GM23338 (cell line): ENCODE measurements around the gene C20orf173. TPM values are rescaled to one million over a fixed set of nuclear protein-coding genes. Genes with fewer than 3 reads are reported as not detected.

ENCODE experiments used
- ATAC-seq: fragments of 200-7000 bp; cut with Tn5 transposase; 3 replicates; pipeline ENCODE4 v1.9.1; 2020
- DNase-seq: peaks from one replicate; pipeline ENCODE4 v3.0.0-alpha.2; 2015; ENCODE audit warnings: low spot score
- H2AFZ ChIP-seq: fragments of 200-600 bp; sonication (generic); 2 replicates; pipeline ENCODE4 v1.8.0; 2016; ENCODE audit warnings: antibody characterized with exemption, mild to moderate bottlenecking, moderate library complexity
- H3F3A ChIP-seq: fragments of 200-600 bp; sonication (generic); replicated peaks from 2 replicates; pipeline ENCODE4 v1.8.0; 2017; ENCODE audit warnings: antibody characterized with exemption, mixed run types, low read depth
- H3K27ac ChIP-seq: fragments of 200-600 bp; sonication (generic); 2 replicates; pipeline ENCODE4 v1.6.1; 2016; ENCODE audit warnings: low read depth
- H3K27me3 ChIP-seq: fragments of 200-600 bp; sonication (generic); 2 replicates; pipeline ENCODE4 v1.8.0; 2016; ENCODE audit warnings: mild to moderate bottlenecking, mixed run types, moderate library complexity; ENCODE audit not compliant: insufficient read depth
- H3K36me3 ChIP-seq: fragments of 200-600 bp; sonication (generic); 2 replicates; pipeline ENCODE4 v1.8.0; 2016; ENCODE audit warnings: mild to moderate bottlenecking; ENCODE audit not compliant: insufficient read depth
- H3K4me1 ChIP-seq: fragments of 200-600 bp; sonication (generic); 2 replicates; pipeline ENCODE4 v1.8.0; 2016; ENCODE audit warnings: mild to moderate bottlenecking, moderate library complexity; ENCODE audit not compliant: insufficient read depth
- H3K4me2 ChIP-seq: fragments of 200-600 bp; sonication (generic); 2 replicates; pipeline ENCODE4 v1.7.1; 2017; ENCODE audit warnings: mixed run types
- H3K4me3 ChIP-seq: fragments of 200-600 bp; sonication (generic); 2 replicates; pipeline ENCODE4 v1.6.1; 2016; ENCODE audit warnings: mixed run types
- H3K79me2 ChIP-seq: fragments of 200-600 bp; sonication (generic); replicated peaks from 2 replicates; pipeline ENCODE4 v1.8.0; 2017; ENCODE audit warnings: mild to moderate bottlenecking; ENCODE audit not compliant: insufficient read depth
- H3K9me2 ChIP-seq: fragments of 200-600 bp; sonication (generic); 2 replicates; pipeline ENCODE4 v1.8.0; 2017; ENCODE audit not compliant: insufficient read depth
- H4K20me1 ChIP-seq: fragments of 200-600 bp; sonication (generic); replicated peaks from 2 replicates; pipeline ENCODE4 v1.8.0; 2017; ENCODE audit warnings: mild to moderate bottlenecking; ENCODE audit not compliant: insufficient read depth
- H3K27ac Mint-ChIP-seq: 2 replicates; pipeline ENCODE4 v1.8.0; 2020; ENCODE audit warnings: inconsistent platforms, mild to moderate bottlenecking, moderate library complexity, mixed read lengths
- H3K27me3 Mint-ChIP-seq: 3 replicates; pipeline ENCODE4 v1.8.0; 2022; ENCODE audit warnings: low read depth, mild to moderate bottlenecking, moderate library complexity, mixed read lengths, inconsistent platforms; ENCODE audit not compliant: insufficient read depth, poor library complexity
- H3K36me3 Mint-ChIP-seq: 3 replicates; pipeline ENCODE4 v1.8.0; 2021; ENCODE audit warnings: low read depth, mild to moderate bottlenecking, inconsistent platforms, moderate library complexity, mixed read lengths
- H3K4me1 Mint-ChIP-seq: 3 replicates; pipeline ENCODE4 v1.8.0; 2020; ENCODE audit warnings: mild to moderate bottlenecking, inconsistent platforms, mixed read lengths
- H3K4me3 Mint-ChIP-seq: 3 replicates; pipeline ENCODE4 v1.8.0; 2021; ENCODE audit warnings: moderate library complexity, mild to moderate bottlenecking, inconsistent platforms, mixed read lengths
- H3K9me3 Mint-ChIP-seq: 3 replicates; pipeline ENCODE4 v1.8.0; 2020; ENCODE audit warnings: moderate library complexity, mild to moderate bottlenecking, inconsistent platforms, mixed read lengths
- CREB1 ChIP-seq: fragments of 250-450 bp; sonication (Bioruptor Pico); IDR thresholded peaks from 2 replicates; pipeline ENCODE4 v1.5.0; 2020; ENCODE audit warnings: low read depth, mild to moderate bottlenecking, moderate library complexity
- EZH2 ChIP-seq: fragments of 200-600 bp; sonication (generic); IDR thresholded peaks from one replicate; pipeline ENCODE4 v1.8.0; 2017; ENCODE audit warnings: antibody characterized with exemption, mild to moderate bottlenecking, low read depth; ENCODE audit not compliant: unreplicated experiment
- JUNB ChIP-seq: IDR thresholded peaks from one replicate; pipeline ENCODE4 v1.6.1; 2016; ENCODE audit warnings: antibody characterized with exemption; ENCODE audit not compliant: unreplicated experiment
- NANOG ChIP-seq: IDR thresholded peaks from 2 replicates; pipeline ENCODE4 v1.6.1; 2016; ENCODE audit warnings: antibody characterized with exemption, borderline replicate concordance
- POLR2AphosphoS5 ChIP-seq: IDR thresholded peaks from 2 replicates; pipeline ENCODE4 v1.6.1; 2016; ENCODE audit warnings: antibody characterized with exemption, low read depth
- REST ChIP-seq: IDR thresholded peaks from one replicate; pipeline ENCODE4 v1.6.1; 2018; ENCODE audit warnings: antibody characterized with exemption; ENCODE audit not compliant: unreplicated experiment
- STAT1 ChIP-seq: IDR thresholded peaks from one replicate; pipeline ENCODE4 v1.6.1; 2016; ENCODE audit warnings: antibody characterized with exemption; ENCODE audit not compliant: unreplicated experiment
- ZNF114 ChIP-seq: fragments of 250-450 bp; sonication (Bioruptor Pico); IDR thresholded peaks from 2 replicates; pipeline ENCODE4 v1.5.0; 2020; ENCODE audit warnings: mild to moderate bottlenecking, moderate library complexity
- ZNF331 ChIP-seq: fragments of 250-450 bp; sonication (Bioruptor Pico); IDR thresholded peaks from 2 replicates; pipeline ENCODE4 v1.5.0; 2020; ENCODE audit warnings: low read depth, mild to moderate bottlenecking, moderate library complexity
- polyA plus RNA-seq: library from polyadenylated mRNA; unstranded; fragments of >200 nt; fragmentation: Nextera tagmentation; extraction: Ambion mirVana; gene quantifications from 2 replicates; pipeline ENCODE4 v1.2.1, GENCODE V29; 2016
- total RNA-seq: library from RNA; depleted of rRNA; stranded (reverse); fragments of >200 nt; shearing (Covaris generic); gene quantifications from 2 replicates; pipeline ENCODE4 v1.2.3, GENCODE V29; 2014
- TF ChIP-seq, protein P1 (sequence below), 2 experiments: fragments of 200-600 bp in 1 of 2; sonication (generic) in 1 of 2; conservative IDR thresholded peaks; 2 replicates each; pipeline versions ENCODE4 v1.5.1 to v1.6.1; 2016 to 2017; ENCODE audit warnings: antibody characterized with exemption in 2 of 2, low read depth in 2 of 2, mild to moderate bottlenecking in 2 of 2, moderate library complexity in 1 of 2
- TF ChIP-seq, protein P2 (sequence below): fragments of 250-450 bp; sonication (Bioruptor Pico); IDR thresholded peaks from 2 replicates; pipeline ENCODE4 v1.5.0; 2020; ENCODE audit warnings: mild to moderate bottlenecking, moderate library complexity

Gene C20orf173
- total and polyA plus RNA-seq, 2 experiments from 2014 or later: not detected

- TF ChIP-seq, protein P1, sequence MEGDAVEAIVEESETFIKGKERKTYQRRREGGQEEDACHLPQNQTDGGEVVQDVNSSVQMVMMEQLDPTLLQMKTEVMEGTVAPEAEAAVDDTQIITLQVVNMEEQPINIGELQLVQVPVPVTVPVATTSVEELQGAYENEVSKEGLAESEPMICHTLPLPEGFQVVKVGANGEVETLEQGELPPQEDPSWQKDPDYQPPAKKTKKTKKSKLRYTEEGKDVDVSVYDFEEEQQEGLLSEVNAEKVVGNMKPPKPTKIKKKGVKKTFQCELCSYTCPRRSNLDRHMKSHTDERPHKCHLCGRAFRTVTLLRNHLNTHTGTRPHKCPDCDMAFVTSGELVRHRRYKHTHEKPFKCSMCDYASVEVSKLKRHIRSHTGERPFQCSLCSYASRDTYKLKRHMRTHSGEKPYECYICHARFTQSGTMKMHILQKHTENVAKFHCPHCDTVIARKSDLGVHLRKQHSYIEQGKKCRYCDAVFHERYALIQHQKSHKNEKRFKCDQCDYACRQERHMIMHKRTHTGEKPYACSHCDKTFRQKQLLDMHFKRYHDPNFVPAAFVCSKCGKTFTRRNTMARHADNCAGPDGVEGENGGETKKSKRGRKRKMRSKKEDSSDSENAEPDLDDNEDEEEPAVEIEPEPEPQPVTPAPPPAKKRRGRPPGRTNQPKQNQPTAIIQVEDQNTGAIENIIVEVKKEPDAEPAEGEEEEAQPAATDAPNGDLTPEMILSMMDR (conservative IDR thresholded peaks at IDR 0.05; ENCODE audit: low read depth in 2 of 2): no peak
- TF ChIP-seq JUNB (no peak), ZNF114 (CRISPR knock-in tag) (no peak), REST (no peak), NANOG (no peak)
Observed at GRCh38 chr20:35572838-35573237, 43.4 kb upstream of the C20orf173 start (continued).

DNA sequence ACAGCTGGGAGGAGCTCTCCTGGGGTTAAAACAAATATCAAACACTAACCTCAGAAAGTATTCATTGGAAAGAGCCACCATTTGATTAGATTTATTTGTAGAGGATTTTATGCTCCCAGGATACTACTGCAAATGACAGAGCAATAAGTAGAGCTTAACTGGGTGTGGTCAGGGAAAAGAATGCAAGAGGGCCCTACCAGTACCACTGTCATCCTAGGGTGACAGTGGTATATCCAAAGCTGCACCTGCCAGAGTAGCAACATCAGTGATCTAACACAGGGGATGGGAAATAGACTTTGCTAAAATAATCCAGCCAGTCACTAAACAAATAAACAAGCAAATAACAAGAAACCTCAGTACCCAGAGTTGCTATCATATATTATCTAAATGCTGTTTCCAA is 42.1 kb upstream of the C20orf173 start:
- peaks cover 8% of the 10 kb centered on the region for H3K36me3 Mint-ChIP-seq
- no peaks in the 10 kb centered on the region for H3K79me2 ChIP-seq
- H3K4me2 ChIP-seq: no peak overlapping the region
- no peak for ATAC-seq
- H3K27ac Mint-ChIP-seq: no peak overlapping the region
- H3F3A ChIP-seq: no peaks in the 10 kb centered on the region
- no peak overlapping the region for H3K4me3 ChIP-seq
- peaks cover 16% of the 10 kb centered on the region for H3K9me3 Mint-ChIP-seq
- no peak for DNase-seq
- peaks cover 2% of the 10 kb centered on the region for H3K27me3 Mint-ChIP-seq
- no peaks in the 10 kb centered on the region for H3K27me3 ChIP-seq
- no peak overlapping the region for H3K4me3 Mint-ChIP-seq
- no peaks in the 10 kb centered on the region for H3K4me1 ChIP-seq
- no peaks in the 10 kb centered on the region for H3K36me3 ChIP-seq
- H3K4me1 Mint-ChIP-seq: no peaks in the 10 kb centered on the region; the same call in 2 of the 3 replicates
- no peak overlapping the region for H3K27ac ChIP-seq
- no peaks in the 10 kb centered on the region for H4K20me1 ChIP-seq
- H3K9me2 ChIP-seq: no peaks in the 10 kb centered on the region
- no peak overlapping the region for H2AFZ ChIP-seq
- TF ChIP-seq NANOG: no peak
- TF ChIP-seq, protein P2, sequence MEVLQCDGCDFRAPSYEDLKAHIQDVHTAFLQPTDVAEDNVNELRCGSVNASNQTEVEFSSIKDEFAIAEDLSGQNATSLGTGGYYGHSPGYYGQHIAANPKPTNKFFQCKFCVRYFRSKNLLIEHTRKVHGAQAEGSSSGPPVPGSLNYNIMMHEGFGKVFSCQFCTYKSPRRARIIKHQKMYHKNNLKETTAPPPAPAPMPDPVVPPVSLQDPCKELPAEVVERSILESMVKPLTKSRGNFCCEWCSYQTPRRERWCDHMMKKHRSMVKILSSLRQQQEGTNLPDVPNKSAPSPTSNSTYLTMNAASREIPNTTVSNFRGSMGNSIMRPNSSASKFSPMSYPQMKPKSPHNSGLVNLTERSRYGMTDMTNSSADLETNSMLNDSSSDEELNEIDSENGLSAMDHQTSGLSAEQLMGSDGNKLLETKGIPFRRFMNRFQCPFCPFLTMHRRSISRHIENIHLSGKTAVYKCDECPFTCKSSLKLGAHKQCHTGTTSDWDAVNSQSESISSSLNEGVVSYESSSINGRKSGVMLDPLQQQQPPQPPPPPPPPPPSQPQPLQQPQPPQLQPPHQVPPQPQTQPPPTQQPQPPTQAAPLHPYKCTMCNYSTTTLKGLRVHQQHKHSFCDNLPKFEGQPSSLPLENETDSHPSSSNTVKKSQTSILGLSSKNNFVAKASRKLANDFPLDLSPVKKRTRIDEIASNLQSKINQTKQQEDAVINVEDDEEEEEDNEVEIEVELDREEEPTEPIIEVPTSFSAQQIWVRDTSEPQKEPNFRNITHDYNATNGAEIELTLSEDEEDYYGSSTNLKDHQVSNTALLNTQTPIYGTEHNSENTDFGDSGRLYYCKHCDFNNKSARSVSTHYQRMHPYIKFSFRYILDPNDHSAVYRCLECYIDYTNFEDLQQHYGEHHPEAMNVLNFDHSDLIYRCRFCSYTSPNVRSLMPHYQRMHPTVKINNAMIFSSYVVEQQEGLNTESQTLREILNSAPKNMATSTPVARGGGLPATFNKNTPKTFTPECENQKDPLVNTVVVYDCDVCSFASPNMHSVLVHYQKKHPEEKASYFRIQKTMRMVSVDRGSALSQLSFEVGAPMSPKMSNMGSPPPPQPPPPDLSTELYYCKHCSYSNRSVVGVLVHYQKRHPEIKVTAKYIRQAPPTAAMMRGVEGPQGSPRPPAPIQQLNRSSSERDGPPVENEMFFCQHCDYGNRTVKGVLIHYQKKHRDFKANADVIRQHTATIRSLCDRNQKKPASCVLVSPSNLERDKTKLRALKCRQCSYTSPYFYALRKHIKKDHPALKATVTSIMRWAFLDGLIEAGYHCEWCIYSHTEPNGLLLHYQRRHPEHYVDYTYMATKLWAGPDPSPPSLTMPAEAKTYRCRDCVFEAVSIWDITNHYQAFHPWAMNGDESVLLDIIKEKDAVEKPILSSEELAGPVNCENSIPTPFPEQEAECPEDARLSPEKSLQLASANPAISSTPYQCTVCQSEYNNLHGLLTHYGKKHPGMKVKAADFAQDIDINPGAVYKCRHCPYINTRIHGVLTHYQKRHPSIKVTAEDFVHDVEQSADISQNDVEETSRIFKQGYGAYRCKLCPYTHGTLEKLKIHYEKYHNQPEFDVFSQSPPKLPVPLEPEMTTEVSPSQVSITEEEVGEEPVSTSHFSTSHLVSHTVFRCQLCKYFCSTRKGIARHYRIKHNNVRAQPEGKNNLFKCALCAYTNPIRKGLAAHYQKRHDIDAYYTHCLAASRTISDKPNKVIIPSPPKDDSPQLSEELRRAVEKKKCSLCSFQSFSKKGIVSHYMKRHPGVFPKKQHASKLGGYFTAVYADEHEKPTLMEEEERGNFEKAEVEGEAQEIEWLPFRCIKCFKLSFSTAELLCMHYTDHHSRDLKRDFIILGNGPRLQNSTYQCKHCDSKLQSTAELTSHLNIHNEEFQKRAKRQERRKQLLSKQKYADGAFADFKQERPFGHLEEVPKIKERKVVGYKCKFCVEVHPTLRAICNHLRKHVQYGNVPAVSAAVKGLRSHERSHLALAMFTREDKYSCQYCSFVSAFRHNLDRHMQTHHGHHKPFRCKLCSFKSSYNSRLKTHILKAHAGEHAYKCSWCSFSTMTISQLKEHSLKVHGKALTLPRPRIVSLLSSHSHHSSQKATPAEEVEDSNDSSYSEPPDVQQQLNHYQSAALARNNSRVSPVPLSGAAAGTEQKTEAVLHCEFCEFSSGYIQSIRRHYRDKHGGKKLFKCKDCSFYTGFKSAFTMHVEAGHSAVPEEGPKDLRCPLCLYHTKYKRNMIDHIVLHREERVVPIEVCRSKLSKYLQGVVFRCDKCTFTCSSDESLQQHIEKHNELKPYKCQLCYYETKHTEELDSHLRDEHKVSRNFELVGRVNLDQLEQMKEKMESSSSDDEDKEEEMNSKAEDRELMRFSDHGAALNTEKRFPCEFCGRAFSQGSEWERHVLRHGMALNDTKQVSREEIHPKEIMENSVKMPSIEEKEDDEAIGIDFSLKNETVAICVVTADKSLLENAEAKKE (CRISPR knock-in tag): no peak
- TF ChIP-seq REST: no peak
- TF ChIP-seq ZNF114 (CRISPR knock-in tag): no peak
- TF ChIP-seq STAT1: no peak
- TF ChIP-seq EZH2: no peak
- TF ChIP-seq CREB1 (CRISPR knock-in tag): no peak
- no peak for TF ChIP-seq POLR2AphosphoS5
- TF ChIP-seq ZNF331 (CRISPR knock-in tag): no peak
